B cell (primary cell): ENCODE results near the gene PTH2. TPM values are rescaled to one million over a fixed set of nuclear protein-coding genes. Genes with fewer than 3 reads are reported as not detected.

Experiments used
- ATAC-seq: fragments of 200-7000 bp; cut with Tn5 transposase; one replicate; pipeline ENCODE4 v1.10.0; 2021; ENCODE audit warnings: low read depth, mild to moderate bottlenecking, moderate number of reproducible peaks, moderate library complexity
- CTCF ChIA-PET: fragments of 350-600 bp; sonication (Branson Sonifier 250); formaldehyde crosslinking; loops from one replicate; lab custom pipeline; 2021; ENCODE audit warnings: antibody characterized with exemption, inconsistent platforms; lab: Charles Lee
- POLR2A ChIA-PET: fragments of 350-600 bp; sonication (Branson Sonifier 250); formaldehyde crosslinking; loops from one replicate; lab custom pipeline; 2021; ENCODE audit warnings: antibody characterized with exemption; lab: Charles Lee
- DNase-seq: peaks from one replicate; pipeline ENCODE4 v3.0.0; 2013
- H2AFZ ChIP-seq: 2 replicates; pipeline ENCODE4 v1.6.1; 2012; ENCODE audit warnings: mild to moderate bottlenecking, low read depth, low read length; ENCODE audit not compliant: insufficient read depth, poor library complexity, severe bottlenecking
- H3K27ac ChIP-seq, 2 donors: 1 replicate in 1 of 2; 2 replicates in 1 of 2; pipeline ENCODE4 v1.5.1; 2012 to 2013; ENCODE audit warnings: low read length in 2 of 2, mild to moderate bottlenecking in 2 of 2, moderate library complexity in 1 of 2
- H3K27me3 ChIP-seq, 4 experiments: fragments of 200-600 bp in 1 of 4; sonication (generic) in 1 of 4; replicated peaks in 1 of 4; 1 replicate in 2 of 4; 2 replicates in 2 of 4; pipeline versions ENCODE4 v1.6.1 to v1.7.0; 2013 to 2016; ENCODE audit warnings: low read length in 3 of 4, mild to moderate bottlenecking in 2 of 4, mixed read lengths in 1 of 4, moderate library complexity in 1 of 4; ENCODE audit not compliant: insufficient read depth in 4 of 4, control insufficient read depth in 3 of 4; ENCODE audit errors: control extremely low read depth in 1 of 4
- H3K36me3 ChIP-seq, 2 experiments: replicated peaks in 1 of 2; 1 replicate in 1 of 2; 2 replicates in 1 of 2; pipeline versions ENCODE4 v1.6.1 to v1.7.1; 2013; ENCODE audit warnings: low read length in 1 of 2; ENCODE audit not compliant: insufficient read depth in 2 of 2, control insufficient read depth in 1 of 2; ENCODE audit errors: control extremely low read depth in 1 of 2, extremely low read depth in 1 of 2
- H3K4me1 ChIP-seq, 2 donors: fragments of 200-600 bp in 1 of 2; sonication (generic) in 1 of 2; 1 replicate in 1 of 2; 2 replicates in 1 of 2; pipeline versions ENCODE4 v1.5.1 to v1.6.1; 2013 to 2017; ENCODE audit warnings: low read length in 2 of 2; ENCODE audit not compliant: control insufficient read depth in 2 of 2, insufficient read depth in 2 of 2
- H3K4me2 ChIP-seq: replicated peaks from 2 replicates; pipeline ENCODE3; 2012; ENCODE audit warnings: mild to moderate bottlenecking, low read depth, low read length; ENCODE audit not compliant: poor library complexity, severe bottlenecking
- H3K4me3 ChIP-seq, 5 experiments: fragments of 200-600 bp in 1 of 5; sonication (generic) in 1 of 5; 1 replicate in 3 of 5; 2 replicates in 2 of 5; pipeline versions ENCODE4 v1.5.1 to v1.7.0; 2011 to 2016; ENCODE audit warnings: low read length in 4 of 5, mild to moderate bottlenecking in 4 of 5, low read depth in 2 of 5, control low read depth in 1 of 5, moderate library complexity in 1 of 5; ENCODE audit not compliant: insufficient read depth in 1 of 5; ENCODE audit errors: control extremely low read depth in 1 of 5, extremely low read depth in 1 of 5
- H3K79me2 ChIP-seq: fragments of 200-600 bp; sonication (generic); one replicate; pipeline ENCODE4 v1.6.0; 2016; ENCODE audit warnings: low read length; ENCODE audit not compliant: control insufficient read depth, insufficient read depth
- H3K9ac ChIP-seq: fragments of 200-600 bp; sonication (generic); 2 replicates; pipeline ENCODE4 v1.6.1; 2017; ENCODE audit warnings: mild to moderate bottlenecking, low read length, moderate library complexity
- H3K9me3 ChIP-seq, 3 donors: one replicate each; pipeline versions ENCODE4 v1.6.1 to v1.7.1; 2013; ENCODE audit warnings: low read length in 2 of 3; ENCODE audit not compliant: control insufficient read depth in 2 of 3, insufficient read depth in 1 of 3; ENCODE audit errors: control extremely low read depth in 1 of 3
- H4K20me1 ChIP-seq: 2 replicates; pipeline ENCODE4 v1.6.0; 2012; ENCODE audit warnings: mild to moderate bottlenecking, low read length; ENCODE audit not compliant: insufficient read depth, control insufficient read depth, poor library complexity, severe bottlenecking
- H3K27ac Mint-ChIP-seq: one replicate; pipeline ENCODE4 v1.8.0; 2021; ENCODE audit warnings: mixed read lengths
- H3K27me3 Mint-ChIP-seq: one replicate; pipeline ENCODE4 v1.8.0; 2021; ENCODE audit warnings: mixed read lengths
- H3K4me1 Mint-ChIP-seq: one replicate; pipeline ENCODE4 v1.8.0; 2021; ENCODE audit warnings: mixed read lengths
- H3K4me3 Mint-ChIP-seq: one replicate; pipeline ENCODE4 v1.8.0; 2021; ENCODE audit warnings: mixed read lengths
- H3K9me3 Mint-ChIP-seq: one replicate; pipeline ENCODE4 v1.8.0; 2022; ENCODE audit warnings: mixed read lengths; ENCODE audit not compliant: insufficient read depth
- EZH2 ChIP-seq: IDR thresholded peaks from 2 replicates; pipeline ENCODE4 v1.6.1; 2012; ENCODE audit warnings: borderline replicate concordance, low read depth, mild to moderate bottlenecking, moderate library complexity, low read length; ENCODE audit not compliant: insufficient read depth, poor library complexity, severe bottlenecking
- WGBS: methylation state at CpG from one replicate; pipeline ENCODE4 v1.1.5; 2013; ENCODE audit warnings: missing lambda C conversion rate; ENCODE audit not compliant: insufficient coverage; 5-methylcytosine and 5-hydroxymethylcytosine counted together
- intact Hi-C: fragments of 100-400 bp; cut with micrococcal nuclease; formaldehyde crosslinking; loops from one replicate; pipeline ENCODE4 v1.10.0; 2022
- polyA plus RNA-seq: library from polyadenylated mRNA; depleted of rRNA; stranded (reverse); fragments of >200 nt; gene quantifications from 2 replicates; pipeline ENCODE4 v1.2.3, GENCODE V29; 2012
- total RNA-seq, 2 donors: library from RNA; stranded (reverse); fragments of 120-200 nt in 1 of 2; gene quantifications; 1 replicate in 1 of 2; 2 replicates in 1 of 2; pipeline versions ENCODE4 v1.2.3 to v1.2.4, GENCODE V29; 2013 to 2022
- TF ChIP-seq, protein P1 (sequence below): fragments of 200-600 bp; IDR thresholded peaks from one replicate; pipeline ENCODE4 v1.8.0; 2022; ENCODE audit warnings: antibody characterized with exemption, mild to moderate bottlenecking

Gene PTH2
- total and polyA plus RNA-seq, 2 donors (not counting 1 experiment from before 2014, with no cell fraction given) = not detected

DNA sequence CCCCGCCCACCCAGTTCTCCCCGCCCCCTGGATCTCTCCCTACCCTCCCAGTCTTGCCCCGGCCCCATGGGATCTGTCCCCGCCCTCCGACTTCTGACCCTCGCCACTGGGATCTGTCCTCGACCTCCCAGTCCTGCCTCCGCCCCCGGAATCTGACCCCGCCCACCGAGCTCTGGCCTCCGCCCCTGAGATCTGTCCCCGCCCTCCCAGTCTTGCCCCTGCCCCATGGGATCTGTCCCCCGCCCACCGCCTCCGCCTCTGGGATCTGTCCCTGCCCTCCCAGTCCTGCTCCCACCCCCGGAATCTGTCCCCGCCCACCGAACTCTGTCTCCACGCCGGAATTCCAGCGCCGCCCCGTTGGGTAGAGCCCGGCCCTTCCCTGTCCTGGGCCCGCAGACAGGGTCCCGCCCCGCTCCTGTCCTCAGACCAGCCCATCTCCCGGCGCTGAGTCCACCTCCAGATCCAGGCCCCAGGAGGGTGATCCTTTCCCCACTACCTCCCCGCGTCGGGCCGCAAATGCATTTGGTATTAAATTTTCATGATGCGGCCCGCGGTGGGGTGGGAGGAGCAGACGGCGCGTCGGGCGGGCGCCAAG lies 19.6 kb upstream of the PTH2 start:
- ChIA-PET CTCF (interaction anchor here (0.6 to 5.1 kb wide), 16 partner anchors 9 to 220 kb away, joined by 3 to 70 read pairs (median 4); partner anchors contain the start of genes CD37, FLT3LG and PIH1D1), POLR2A (interaction anchor here (0.6 to 2.3 kb wide), 7 partner anchors 26 to 138 kb away, joined by 4 to 20 read pairs (median 7); partner anchors contain the start of gene CD37)
- Histone ChIP-seq H3K4me3 (peak overlapping the region; percentile 12 to 80 (median 71)), H3K27me3 (peaks cover 2 to 46% (median 38%) of the 10 kb centered on the region in 4 experiments), H3K36me3 (peaks cover 0 to 19% of the 10 kb centered on the region in 2 experiments), H3K9me3 (peaks cover 0 to 14% (median 0%) of the 10 kb centered on the region in 3 donors), H3K4me2 (peak overlapping the region; percentile 99), H3K27ac (peak overlapping the region in 1 of 2 donors; percentile 72), H3K4me1 (peaks cover 18 to 31% of the 10 kb centered on the region in 2 donors), H3K79me2 (no peaks in the 10 kb centered on the region), H4K20me1 (peaks cover 9% of the 10 kb centered on the region), H2AFZ (peak overlapping the region; percentile 97), H3K9ac (peak overlapping the region; percentile 89)
- peak overlapping the region; percentile 95 for H3K27ac Mint-ChIP-seq
- peak overlapping the region; percentile 93 for H3K4me3 Mint-ChIP-seq
- peaks cover 31% of the 10 kb centered on the region for H3K4me1 Mint-ChIP-seq
- ATAC-seq (peak; percentile 28), DNase-seq (no peak)
- H3K9me3 Mint-ChIP-seq = no peaks in the 10 kb centered on the region
- WGBS = under 1% methylated on average over 40 of the region's 43 CpGs
- no peak for TF ChIP-seq EZH2
- TF ChIP-seq, protein P1, sequence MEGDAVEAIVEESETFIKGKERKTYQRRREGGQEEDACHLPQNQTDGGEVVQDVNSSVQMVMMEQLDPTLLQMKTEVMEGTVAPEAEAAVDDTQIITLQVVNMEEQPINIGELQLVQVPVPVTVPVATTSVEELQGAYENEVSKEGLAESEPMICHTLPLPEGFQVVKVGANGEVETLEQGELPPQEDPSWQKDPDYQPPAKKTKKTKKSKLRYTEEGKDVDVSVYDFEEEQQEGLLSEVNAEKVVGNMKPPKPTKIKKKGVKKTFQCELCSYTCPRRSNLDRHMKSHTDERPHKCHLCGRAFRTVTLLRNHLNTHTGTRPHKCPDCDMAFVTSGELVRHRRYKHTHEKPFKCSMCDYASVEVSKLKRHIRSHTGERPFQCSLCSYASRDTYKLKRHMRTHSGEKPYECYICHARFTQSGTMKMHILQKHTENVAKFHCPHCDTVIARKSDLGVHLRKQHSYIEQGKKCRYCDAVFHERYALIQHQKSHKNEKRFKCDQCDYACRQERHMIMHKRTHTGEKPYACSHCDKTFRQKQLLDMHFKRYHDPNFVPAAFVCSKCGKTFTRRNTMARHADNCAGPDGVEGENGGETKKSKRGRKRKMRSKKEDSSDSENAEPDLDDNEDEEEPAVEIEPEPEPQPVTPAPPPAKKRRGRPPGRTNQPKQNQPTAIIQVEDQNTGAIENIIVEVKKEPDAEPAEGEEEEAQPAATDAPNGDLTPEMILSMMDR = no peak
- H3K27me3 Mint-ChIP-seq = peaks cover 44% of the 10 kb centered on the region
- intact Hi-C loops = loop anchor here (1.0 to 2.0 kb wide), 7 partner anchors 8 to 177 kb away; partner anchors contain the start of genes PIH1D1 and RPS11
